Neural cell (in vitro differentiated cells): ENCODE data around the gene CNGA3.

Experiments used
- EP300 ChIP-seq: fragments of 450-650 bp; conservative IDR thresholded peaks from 2 replicates; pipeline ENCODE4 v1.6.1; 2014; ENCODE audit warnings: antibody characterized with exemption, mild to moderate bottlenecking, moderate library complexity; ENCODE audit not compliant: poor library complexity, severe bottlenecking
- SMC3 ChIP-seq: fragments of 450-650 bp; conservative IDR thresholded peaks from 2 replicates; pipeline ENCODE4 v1.6.1; 2014; ENCODE audit warnings: antibody characterized with exemption, mild to moderate bottlenecking, moderate library complexity; ENCODE audit not compliant: poor library complexity
- TF ChIP-seq, protein P1 (sequence below): fragments of 450-650 bp; IDR thresholded peaks from 2 replicates; pipeline ENCODE4 v1.5.1; 2014; ENCODE audit warnings: antibody characterized with exemption, mild to moderate bottlenecking, moderate library complexity; ENCODE audit not compliant: poor library complexity, severe bottlenecking

GRCh38 chr2:98308068-98308467 is 38.2 kb upstream of the CNGA3 start:
- TF ChIP-seq, protein P1, sequence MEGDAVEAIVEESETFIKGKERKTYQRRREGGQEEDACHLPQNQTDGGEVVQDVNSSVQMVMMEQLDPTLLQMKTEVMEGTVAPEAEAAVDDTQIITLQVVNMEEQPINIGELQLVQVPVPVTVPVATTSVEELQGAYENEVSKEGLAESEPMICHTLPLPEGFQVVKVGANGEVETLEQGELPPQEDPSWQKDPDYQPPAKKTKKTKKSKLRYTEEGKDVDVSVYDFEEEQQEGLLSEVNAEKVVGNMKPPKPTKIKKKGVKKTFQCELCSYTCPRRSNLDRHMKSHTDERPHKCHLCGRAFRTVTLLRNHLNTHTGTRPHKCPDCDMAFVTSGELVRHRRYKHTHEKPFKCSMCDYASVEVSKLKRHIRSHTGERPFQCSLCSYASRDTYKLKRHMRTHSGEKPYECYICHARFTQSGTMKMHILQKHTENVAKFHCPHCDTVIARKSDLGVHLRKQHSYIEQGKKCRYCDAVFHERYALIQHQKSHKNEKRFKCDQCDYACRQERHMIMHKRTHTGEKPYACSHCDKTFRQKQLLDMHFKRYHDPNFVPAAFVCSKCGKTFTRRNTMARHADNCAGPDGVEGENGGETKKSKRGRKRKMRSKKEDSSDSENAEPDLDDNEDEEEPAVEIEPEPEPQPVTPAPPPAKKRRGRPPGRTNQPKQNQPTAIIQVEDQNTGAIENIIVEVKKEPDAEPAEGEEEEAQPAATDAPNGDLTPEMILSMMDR, result no peak
- no peak for TF ChIP-seq SMC3
- no peak for TF ChIP-seq EP300
